Neutrophil (primary cell): ENCODE data around the gene POLR1C.

Source experiments
- H3K27ac ChIP-seq: fragments of 200-600 bp; sonication (generic); 2 replicates; pipeline ENCODE4 v1.5.1; 2016; ENCODE audit warnings: mild to moderate bottlenecking, moderate library complexity
- H3K27me3 ChIP-seq: fragments of 200-600 bp; sonication (generic); 2 replicates; pipeline ENCODE4 v1.6.0; 2016; ENCODE audit warnings: mild to moderate bottlenecking
- H3K36me3 ChIP-seq: fragments of 200-600 bp; sonication (generic); 2 replicates; pipeline ENCODE4 v1.5.1; 2017
- H3K4me1 ChIP-seq, 2 experiments: fragments of 200-600 bp in 1 of 2; sonication (generic) in 1 of 2; 1 replicate in 1 of 2; 2 replicates in 1 of 2; pipeline versions ENCODE4 v1.5.1 to v1.6.1; 2013 to 2016; ENCODE audit warnings: low read depth in 1 of 2, low read length in 1 of 2, mild to moderate bottlenecking in 1 of 2, moderate library complexity in 1 of 2; ENCODE audit not compliant: control insufficient read depth in 1 of 2, insufficient read depth in 1 of 2
- H3K4me3 ChIP-seq, 2 experiments: fragments of 200-600 bp in 1 of 2; sonication (generic) in 1 of 2; 1 replicate in 1 of 2; 2 replicates in 1 of 2; pipeline ENCODE4 v1.5.1; 2013 to 2016; ENCODE audit warnings: low read depth in 1 of 2, low read length in 1 of 2, mild to moderate bottlenecking in 1 of 2, moderate library complexity in 1 of 2
- H3K9me3 ChIP-seq: fragments of 200-600 bp; sonication (generic); 2 replicates; pipeline ENCODE4 v1.5.1; 2016
- CTCF ChIP-seq: fragments of 200-600 bp; sonication (generic); IDR thresholded peaks from 2 replicates; pipeline ENCODE4 v1.5.1; 2016; ENCODE audit warnings: antibody characterized with exemption

POLR1C gene

GRCh38 chr6:43489277-43490072 is 27.4 kb upstream of the POLR1C start:
- TF ChIP-seq CTCF, result no peak
- no peak overlapping the region for H3K4me3 ChIP-seq
- H3K36me3 ChIP-seq, result peaks cover 15% of the 10 kb centered on the region
- no peaks in the 10 kb centered on the region for H3K27me3 ChIP-seq
- H3K9me3 ChIP-seq, result no peaks in the 10 kb centered on the region
- H3K27ac ChIP-seq, result no peak overlapping the region
- H3K4me1 ChIP-seq, result no peaks in the 10 kb centered on the region

DNA sequence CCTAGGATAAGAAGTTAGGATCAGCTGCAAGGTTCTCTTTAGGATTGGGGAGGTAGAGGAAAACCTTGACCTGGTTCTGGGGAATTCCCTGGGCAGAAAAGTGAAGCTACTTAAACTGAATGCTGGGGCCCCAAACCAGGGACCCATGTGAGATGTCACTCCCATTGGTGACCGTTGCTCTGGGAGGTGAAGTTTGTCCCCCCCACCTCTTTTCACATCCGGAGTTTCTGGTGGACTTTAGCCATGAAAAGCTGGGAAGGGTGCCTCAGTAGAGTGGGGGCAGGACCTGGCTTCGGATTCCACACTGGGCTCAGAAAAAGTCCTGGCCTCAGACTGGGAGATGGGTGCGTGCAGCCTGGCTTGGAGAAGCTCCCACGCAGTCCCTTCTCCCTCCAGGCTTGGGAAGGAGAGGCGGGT is 26.4 kb upstream of the POLR1C start:
- no peaks in the 10 kb centered on the region for H3K27me3 ChIP-seq
- no peaks in the 10 kb centered on the region for H3K9me3 ChIP-seq
- H3K4me3 ChIP-seq, result no peak overlapping the region
- no peak for TF ChIP-seq CTCF
- H3K4me1 ChIP-seq, result peaks cover 6 to 8% of the 10 kb centered on the region in 2 experiments
- H3K36me3 ChIP-seq, result peaks cover 15% of the 10 kb centered on the region
- no peak overlapping the region for H3K27ac ChIP-seq

GRCh38 chr6:43491750-43492661 is 24.9 kb upstream of the POLR1C start:
- H3K27me3 ChIP-seq, result no peaks in the 10 kb centered on the region
- peaks cover 24% of the 10 kb centered on the region for H3K36me3 ChIP-seq
- no peaks in the 10 kb centered on the region for H3K9me3 ChIP-seq
- TF ChIP-seq CTCF, result no peak
- no peak overlapping the region for H3K4me3 ChIP-seq
- H3K27ac ChIP-seq, result no peak overlapping the region
- H3K4me1 ChIP-seq, result peaks cover 8 to 10% of the 10 kb centered on the region in 2 experiments

GRCh38 chr6:43492673-43493072 is 24.2 kb upstream of the POLR1C start:
- Histone ChIP-seq H3K9me3 (no peaks in the 10 kb centered on the region), H3K27me3 (no peaks in the 10 kb centered on the region), H3K4me1 (peaks cover 8 to 10% of the 10 kb centered on the region in 2 experiments), H3K27ac (no peak overlapping the region), H3K36me3 (peaks cover 26% of the 10 kb centered on the region), H3K4me3 (no peak overlapping the region)
- no peak for TF ChIP-seq CTCF

GRCh38 chr6:43493230-43493629 is 23.7 kb upstream of the POLR1C start:
- H3K36me3 ChIP-seq, result peaks cover 32% of the 10 kb centered on the region
- peaks cover 8 to 10% of the 10 kb centered on the region in 2 experiments for H3K4me1 ChIP-seq
- H3K27me3 ChIP-seq, result no peaks in the 10 kb centered on the region
- H3K27ac ChIP-seq, result no peak overlapping the region
- no peak overlapping the region for H3K4me3 ChIP-seq
- H3K9me3 ChIP-seq, result no peaks in the 10 kb centered on the region
- no peak for TF ChIP-seq CTCF
